ENCODE results near the gene DDX1.

DNA sequence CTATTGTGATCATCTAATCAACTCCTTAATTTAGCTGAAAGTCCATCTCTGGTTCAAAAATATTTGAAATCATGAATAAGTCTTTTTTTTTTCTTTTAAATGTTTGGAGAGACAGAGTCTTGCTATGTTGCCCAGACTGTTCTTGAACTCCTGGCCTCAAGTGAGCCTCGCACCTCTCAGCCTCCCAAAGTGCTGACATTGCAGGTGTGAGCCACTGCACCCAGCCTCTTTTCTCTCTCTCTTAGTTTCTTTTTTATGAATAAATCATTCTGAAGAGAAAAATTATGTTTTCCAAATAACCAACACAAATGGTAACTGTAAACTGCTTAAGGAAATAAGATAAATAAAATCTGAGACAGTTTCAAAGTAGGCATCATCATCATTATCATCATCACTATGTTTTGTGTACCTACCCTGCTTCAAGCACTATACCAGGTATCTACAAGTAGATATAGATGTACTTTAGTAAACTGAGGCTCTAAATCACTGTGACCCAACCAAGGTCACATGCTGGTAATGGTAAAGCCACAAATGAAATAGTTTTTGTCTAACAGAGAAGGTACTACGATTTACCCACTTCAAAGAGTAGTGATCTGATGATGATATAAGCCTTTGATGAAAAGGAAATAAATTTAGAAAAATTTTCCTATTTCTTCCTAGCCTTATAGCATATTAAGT is 25.5 kb upstream of the DDX1 start:
- no peak for TF ChIP-seq EZH2 (IDR thresholded peaks at IDR 0.05)
- TF ChIP-seq, protein P1, sequence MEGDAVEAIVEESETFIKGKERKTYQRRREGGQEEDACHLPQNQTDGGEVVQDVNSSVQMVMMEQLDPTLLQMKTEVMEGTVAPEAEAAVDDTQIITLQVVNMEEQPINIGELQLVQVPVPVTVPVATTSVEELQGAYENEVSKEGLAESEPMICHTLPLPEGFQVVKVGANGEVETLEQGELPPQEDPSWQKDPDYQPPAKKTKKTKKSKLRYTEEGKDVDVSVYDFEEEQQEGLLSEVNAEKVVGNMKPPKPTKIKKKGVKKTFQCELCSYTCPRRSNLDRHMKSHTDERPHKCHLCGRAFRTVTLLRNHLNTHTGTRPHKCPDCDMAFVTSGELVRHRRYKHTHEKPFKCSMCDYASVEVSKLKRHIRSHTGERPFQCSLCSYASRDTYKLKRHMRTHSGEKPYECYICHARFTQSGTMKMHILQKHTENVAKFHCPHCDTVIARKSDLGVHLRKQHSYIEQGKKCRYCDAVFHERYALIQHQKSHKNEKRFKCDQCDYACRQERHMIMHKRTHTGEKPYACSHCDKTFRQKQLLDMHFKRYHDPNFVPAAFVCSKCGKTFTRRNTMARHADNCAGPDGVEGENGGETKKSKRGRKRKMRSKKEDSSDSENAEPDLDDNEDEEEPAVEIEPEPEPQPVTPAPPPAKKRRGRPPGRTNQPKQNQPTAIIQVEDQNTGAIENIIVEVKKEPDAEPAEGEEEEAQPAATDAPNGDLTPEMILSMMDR (IDR thresholded peaks at IDR 0.05) = no peak
- no peak for TF ChIP-seq EZH2phosphoT487 (IDR thresholded peaks at IDR 0.05)

All from neural progenitor cell (in vitro differentiated cells).